GM13976 (cell line): ENCODE data around the gene ARHGAP6.

Source experiments
- DNase-seq: peaks from one replicate; pipeline ENCODE4 v3.0.0; 2012; ENCODE audit warnings: low spot score
- CTCF ChIP-seq: IDR thresholded peaks from 2 replicates; pipeline ENCODE4 v1.5.1; 2012; ENCODE audit warnings: borderline replicate concordance, mild to moderate bottlenecking; ENCODE audit not compliant: insufficient read depth; ENCODE audit errors: extremely low read depth, missing control alignments, control extremely low read depth
- in situ Hi-C: fragments of 300-500 bp; cut with MboI; formaldehyde crosslinking; loops from one replicate; pipeline ENCODE4 v1.12.0; 2022; ENCODE audit warnings: low sequenced_read_pairs, mixed read lengths, inconsistent platforms; ENCODE audit not compliant: unreplicated experiment

Gene ARHGAP6

DNA sequence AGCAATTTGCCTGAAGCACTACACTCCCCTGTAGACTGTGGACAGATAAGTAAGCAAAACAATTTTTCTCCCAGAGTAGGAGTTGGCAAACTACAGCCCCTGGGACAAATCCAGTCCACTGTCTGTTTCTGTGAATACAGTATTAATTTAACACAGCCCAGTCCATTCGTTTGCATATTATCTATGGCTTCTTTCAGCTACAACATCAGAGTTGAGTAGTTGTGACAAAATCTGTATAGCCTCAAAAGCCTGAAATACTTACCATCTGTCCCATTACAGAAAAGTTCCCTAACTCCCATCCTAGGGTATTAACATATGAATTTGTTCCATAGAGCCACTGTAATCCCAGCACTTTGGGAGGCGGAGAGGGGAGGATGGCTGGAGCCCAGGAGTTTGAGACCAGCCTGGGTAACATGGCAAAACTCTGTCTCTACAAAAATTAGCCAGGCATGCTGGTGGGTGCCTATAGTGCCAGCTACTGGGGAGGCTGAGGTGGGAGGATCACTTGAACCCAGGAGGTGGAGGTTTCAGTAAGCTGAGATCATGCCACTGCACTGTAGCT is 319.5 kb downstream of the ARHGAP6 start:
- DNase-seq = no peak
- in situ Hi-C loops = no loop called here
- TF ChIP-seq CTCF = no peak

DNA sequence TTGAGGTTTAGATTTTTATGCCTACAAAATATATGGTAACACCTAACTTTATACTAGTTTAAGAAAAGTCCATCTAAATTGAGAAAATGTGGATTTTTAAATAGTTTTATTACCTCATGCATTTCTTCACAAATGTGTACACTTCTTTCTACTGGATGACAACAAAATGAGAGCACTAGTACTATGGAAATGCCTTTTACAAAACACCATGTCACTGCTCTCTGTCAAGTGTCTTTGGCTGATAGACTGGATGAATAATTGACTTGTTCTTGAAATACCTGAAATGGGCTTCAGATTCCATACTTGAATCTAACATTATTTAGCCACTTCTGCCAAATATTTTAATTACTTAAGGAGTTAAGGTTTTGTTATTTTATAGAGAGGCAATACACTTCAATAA is 323.0 kb downstream of the ARHGAP6 start:
- in situ Hi-C loops = no loop called here
- TF ChIP-seq CTCF = no peak
- DNase-seq = no peak

GRCh38 chrX:11341274-11342201 is 324.2 kb downstream of the ARHGAP6 start:
- TF ChIP-seq CTCF = no peak
- in situ Hi-C loops = no loop called here
- DNase-seq = peak; percentile 28

DNA sequence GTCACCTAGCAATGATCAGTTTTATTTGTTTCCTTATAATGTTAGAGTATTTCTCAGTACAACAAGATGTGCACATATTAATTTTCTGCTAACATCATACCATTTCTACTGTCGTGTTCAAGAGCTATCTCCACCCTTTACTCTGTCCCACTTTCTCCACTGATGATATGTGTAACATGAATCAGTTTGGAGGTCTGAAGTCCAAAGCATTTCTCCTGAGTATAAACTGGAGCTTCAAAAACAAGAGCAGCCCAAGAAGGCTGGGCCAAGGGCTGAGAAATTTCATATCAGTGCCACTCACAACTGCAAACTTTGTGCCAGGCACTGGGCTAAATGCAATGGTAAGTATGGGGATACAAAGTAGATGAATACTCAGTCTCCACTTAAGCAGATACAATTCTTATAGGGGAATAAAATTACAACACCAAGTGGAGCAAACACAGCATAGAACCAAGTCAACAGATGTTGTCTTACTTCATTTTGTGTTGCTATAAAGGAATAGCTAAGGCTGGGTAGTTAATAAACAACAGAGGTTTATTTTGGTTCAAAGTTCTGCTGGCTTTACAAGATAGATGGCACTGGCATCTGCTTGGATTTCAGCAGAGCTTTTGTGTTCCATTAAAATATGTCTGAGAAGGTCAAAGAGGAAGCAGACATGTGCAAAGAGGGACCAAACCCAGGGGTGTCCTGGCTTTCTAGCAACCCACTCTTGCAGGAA is 328.3 kb downstream of the ARHGAP6 start:
- no peak for TF ChIP-seq CTCF
- in situ Hi-C loops = no loop called here
- no peak for DNase-seq

DNA sequence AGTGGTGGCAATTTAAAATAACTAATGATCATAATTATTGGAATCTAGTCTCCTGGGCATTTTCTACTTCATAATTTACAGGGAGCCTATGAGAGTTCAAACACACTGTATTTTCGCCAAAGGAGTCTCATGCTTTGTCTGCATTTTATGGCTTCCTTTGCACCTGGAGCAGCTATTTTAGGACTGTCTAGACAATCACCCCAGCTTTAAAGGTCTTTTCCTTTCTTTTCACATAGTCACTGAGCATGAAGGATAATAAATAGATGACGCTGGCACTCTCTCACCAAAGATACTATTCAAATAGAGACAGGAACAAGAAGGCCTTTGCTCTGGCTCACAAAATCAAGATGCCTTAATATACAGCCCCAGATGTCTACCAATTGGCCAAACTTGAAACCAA is 329.5 kb downstream of the ARHGAP6 start:
- DNase-seq = no peak
- no peak for TF ChIP-seq CTCF
- in situ Hi-C loops = no loop called here

GRCh38 chrX:11334165-11334564 is 331.6 kb downstream of the ARHGAP6 start:
- in situ Hi-C loops = no loop called here
- DNase-seq = no peak
- TF ChIP-seq CTCF = no peak
